ENCODE results near the gene CDKL1. TPM values are rescaled to one million over a fixed set of nuclear protein-coding genes. Genes with fewer than 3 reads are reported as not detected.
"Not testable (repeated sequence)": the region's sequence is repeated elsewhere in the genome, so short reads cannot be mapped to it uniquely, and the experiment has no call there.

The CDKL1 gene
- polyA plus RNA-seq, 1 donor (not counting 4 experiments of a cell fraction or from before 2014, with no cell fraction given) = 4.7 TPM

- no peaks in the 10 kb centered on the region for H3K9me1 ChIP-seq (ENCODE audit: control insufficient read depth, extremely low read depth, insufficient read depth, low read length)
- no peaks in the 10 kb centered on the region for H4K20me1 ChIP-seq (ENCODE audit: control insufficient read depth, extremely low read depth, insufficient read depth, low read length)
- DNase-seq (ENCODE audit: low read depth, low spot score) (no peak), FAIRE-seq (no peak)
- no peak for TF ChIP-seq CTCF (optimal IDR thresholded peaks at IDR 0.05 in 1 of 3, IDR thresholded peaks at IDR 0.05 in 1 of 3, conservative IDR thresholded peaks at IDR 0.05 in 1 of 3; ENCODE audit: extremely low read depth in 1 of 3, insufficient read depth in 2 of 3, low read length in 3 of 3)
- TF ChIP-seq EZH2 (IDR thresholded peaks at IDR 0.05; ENCODE audit: low read length) = no peak
- no peak overlapping the region for H3K27ac ChIP-seq (ENCODE audit: control insufficient read depth, insufficient read depth, low read length)
- H3K4me1 ChIP-seq (ENCODE audit: control insufficient read depth, extremely low read depth, insufficient read depth, low read length) = peaks cover 20% of the 10 kb centered on the region
- H3K27me3 ChIP-seq (ENCODE audit: control insufficient read depth, extremely low read depth, insufficient read depth, low read length) = no peaks in the 10 kb centered on the region
- no peaks in the 10 kb centered on the region for H3K79me2 ChIP-seq (ENCODE audit: control insufficient read depth, insufficient read depth, low read length)
- H3K36me3 ChIP-seq (ENCODE audit: control insufficient read depth in 2 of 2, extremely low read depth in 1 of 2, insufficient read depth in 2 of 2, low read length in 2 of 2) = no peaks in the 10 kb centered on the region
- dilution Hi-C loops (cut with MboI; ENCODE audit: extremely low pct_ligation_motif_present, low sequenced_read_pairs) = no loop called here
- H3K9me3 ChIP-seq (ENCODE audit: control insufficient read depth, low read depth, low read length) = no peaks in the 10 kb centered on the region
- H3K4me3 ChIP-seq (ENCODE audit: control insufficient read depth in 2 of 3, extremely low read depth in 1 of 3, insufficient read depth in 2 of 3, low read depth in 1 of 3, low read length in 3 of 3) = no peak overlapping the region
- H3K9ac ChIP-seq (ENCODE audit: control insufficient read depth, extremely low read depth, insufficient read depth, low read length) = no peak overlapping the region
- no peak overlapping the region for H3K4me2 ChIP-seq (ENCODE audit: control insufficient read depth, extremely low read depth, insufficient read depth, low read depth, low read length)
- no peak overlapping the region for H2AFZ ChIP-seq (ENCODE audit: control insufficient read depth, low read length)
Measured at GRCh38 chr14:50366589-50366988, 30.1 kb downstream of the CDKL1 start.

DNA sequence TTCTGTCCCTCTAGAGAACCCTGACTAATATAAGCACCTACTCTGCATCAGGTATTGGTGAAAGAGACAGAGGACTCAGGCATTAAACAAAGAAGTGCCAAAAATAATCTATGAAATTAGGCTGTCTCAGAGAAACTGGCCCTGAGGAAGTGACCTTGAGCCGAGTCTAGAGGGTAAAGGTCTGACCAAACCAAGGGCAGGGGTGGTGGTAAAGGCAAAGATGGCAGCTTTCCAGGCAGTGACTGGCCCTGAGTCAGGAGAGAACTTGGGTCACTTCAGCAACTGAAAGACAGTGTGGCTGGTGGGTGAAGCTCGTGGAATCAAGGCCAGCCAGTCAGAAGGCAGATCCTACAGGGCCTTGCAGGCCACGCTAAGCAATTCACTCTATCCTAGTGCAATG, 30.6 kb downstream of the CDKL1 start:
- Histone ChIP-seq H3K9me1 (ENCODE audit: control insufficient read depth, extremely low read depth, insufficient read depth, low read length) (no peaks in the 10 kb centered on the region), H4K20me1 (ENCODE audit: control insufficient read depth, extremely low read depth, insufficient read depth, low read length) (no peaks in the 10 kb centered on the region), H3K4me3 (ENCODE audit: control insufficient read depth in 2 of 3, extremely low read depth in 1 of 3, insufficient read depth in 2 of 3, low read depth in 1 of 3, low read length in 3 of 3) (no peak overlapping the region), H2AFZ (ENCODE audit: control insufficient read depth, low read length) (no peak overlapping the region), H3K36me3 (ENCODE audit: control insufficient read depth in 2 of 2, extremely low read depth in 1 of 2, insufficient read depth in 2 of 2, low read length in 2 of 2) (no peaks in the 10 kb centered on the region), H3K4me1 (ENCODE audit: control insufficient read depth, extremely low read depth, insufficient read depth, low read length) (peaks cover 24% of the 10 kb centered on the region), H3K79me2 (ENCODE audit: control insufficient read depth, insufficient read depth, low read length) (no peaks in the 10 kb centered on the region), H3K27ac (ENCODE audit: control insufficient read depth, insufficient read depth, low read length) (no peak overlapping the region), H3K9me3 (ENCODE audit: control insufficient read depth, low read depth, low read length) (no peaks in the 10 kb centered on the region), H3K9ac (ENCODE audit: control insufficient read depth, extremely low read depth, insufficient read depth, low read length) (no peak overlapping the region), H3K27me3 (ENCODE audit: control insufficient read depth, extremely low read depth, insufficient read depth, low read length) (no peaks in the 10 kb centered on the region), H3K4me2 (ENCODE audit: control insufficient read depth, extremely low read depth, insufficient read depth, low read depth, low read length) (no peak overlapping the region)
- DNase-seq (ENCODE audit: low read depth, low spot score) = no peak
- no peak for FAIRE-seq
- dilution Hi-C loops (cut with MboI; ENCODE audit: extremely low pct_ligation_motif_present, low sequenced_read_pairs) = no loop called here
- TF ChIP-seq EZH2 (IDR thresholded peaks at IDR 0.05; ENCODE audit: low read length) (no peak), CTCF (optimal IDR thresholded peaks at IDR 0.05 in 1 of 3, IDR thresholded peaks at IDR 0.05 in 1 of 3, conservative IDR thresholded peaks at IDR 0.05 in 1 of 3; ENCODE audit: extremely low read depth in 1 of 3, insufficient read depth in 2 of 3, low read length in 3 of 3) (no peak)

GRCh38 chr14:50365572-50365971, 31.1 kb downstream of the CDKL1 start:
- H3K27me3 ChIP-seq (ENCODE audit: control insufficient read depth, extremely low read depth, insufficient read depth, low read length); dilution Hi-C loops (cut with MboI; ENCODE audit: extremely low pct_ligation_motif_present, low sequenced_read_pairs); H3K9me3 ChIP-seq (ENCODE audit: control insufficient read depth, low read depth, low read length); FAIRE-seq; H3K4me3 ChIP-seq (ENCODE audit: control insufficient read depth in 2 of 3, extremely low read depth in 1 of 3, insufficient read depth in 2 of 3, low read depth in 1 of 3, low read length in 3 of 3); H3K4me2 ChIP-seq (ENCODE audit: control insufficient read depth, extremely low read depth, insufficient read depth, low read depth, low read length); DNase-seq (ENCODE audit: low read depth, low spot score); H3K9me1 ChIP-seq (ENCODE audit: control insufficient read depth, extremely low read depth, insufficient read depth, low read length); H2AFZ ChIP-seq (ENCODE audit: control insufficient read depth, low read length); H4K20me1 ChIP-seq (ENCODE audit: control insufficient read depth, extremely low read depth, insufficient read depth, low read length); H3K79me2 ChIP-seq (ENCODE audit: control insufficient read depth, insufficient read depth, low read length); H3K27ac ChIP-seq (ENCODE audit: control insufficient read depth, insufficient read depth, low read length); H3K9ac ChIP-seq (ENCODE audit: control insufficient read depth, extremely low read depth, insufficient read depth, low read length); H3K36me3 ChIP-seq (ENCODE audit: control insufficient read depth in 2 of 2, extremely low read depth in 1 of 2, insufficient read depth in 2 of 2, low read length in 2 of 2): not testable (repeated sequence)
- H3K4me1 ChIP-seq (ENCODE audit: control insufficient read depth, extremely low read depth, insufficient read depth, low read length) = peaks cover 28% of the 10 kb centered on the region

All from keratinocyte (primary cell).